ENCODE results near the gene AKAP6. TPM values are rescaled to one million over a fixed set of nuclear protein-coding genes. Genes with fewer than 3 reads are reported as not detected.
A peak's percentile ranks its signal among the peaks of the same experiment; 100 is the strongest.

The AKAP6 gene
- total RNA-seq, 1 donor from 2014 or later = 8.5 TPM

- H3K4me1 Mint-ChIP-seq = peaks cover 12% of the 10 kb centered on the region
- H3K27ac Mint-ChIP-seq = no peak overlapping the region
- TF ChIP-seq, protein P1, sequence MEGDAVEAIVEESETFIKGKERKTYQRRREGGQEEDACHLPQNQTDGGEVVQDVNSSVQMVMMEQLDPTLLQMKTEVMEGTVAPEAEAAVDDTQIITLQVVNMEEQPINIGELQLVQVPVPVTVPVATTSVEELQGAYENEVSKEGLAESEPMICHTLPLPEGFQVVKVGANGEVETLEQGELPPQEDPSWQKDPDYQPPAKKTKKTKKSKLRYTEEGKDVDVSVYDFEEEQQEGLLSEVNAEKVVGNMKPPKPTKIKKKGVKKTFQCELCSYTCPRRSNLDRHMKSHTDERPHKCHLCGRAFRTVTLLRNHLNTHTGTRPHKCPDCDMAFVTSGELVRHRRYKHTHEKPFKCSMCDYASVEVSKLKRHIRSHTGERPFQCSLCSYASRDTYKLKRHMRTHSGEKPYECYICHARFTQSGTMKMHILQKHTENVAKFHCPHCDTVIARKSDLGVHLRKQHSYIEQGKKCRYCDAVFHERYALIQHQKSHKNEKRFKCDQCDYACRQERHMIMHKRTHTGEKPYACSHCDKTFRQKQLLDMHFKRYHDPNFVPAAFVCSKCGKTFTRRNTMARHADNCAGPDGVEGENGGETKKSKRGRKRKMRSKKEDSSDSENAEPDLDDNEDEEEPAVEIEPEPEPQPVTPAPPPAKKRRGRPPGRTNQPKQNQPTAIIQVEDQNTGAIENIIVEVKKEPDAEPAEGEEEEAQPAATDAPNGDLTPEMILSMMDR (IDR thresholded peaks at IDR 0.05; ENCODE audit: unreplicated experiment) = no peak
- no peaks in the 10 kb centered on the region for H3K36me3 Mint-ChIP-seq
- H3K4me3 Mint-ChIP-seq = no peak overlapping the region
- H3K27me3 Mint-ChIP-seq (ENCODE audit: low read depth) = no peaks in the 10 kb centered on the region
- H3K9me3 Mint-ChIP-seq = peaks cover 9% of the 10 kb centered on the region
- DNase-seq (ENCODE audit: low spot score in 2 of 2, unreplicated experiment in 2 of 2) = no peak
Observed at GRCh38 chr14:32677129-32677780, 348.2 kb downstream of the AKAP6 start.

DNA sequence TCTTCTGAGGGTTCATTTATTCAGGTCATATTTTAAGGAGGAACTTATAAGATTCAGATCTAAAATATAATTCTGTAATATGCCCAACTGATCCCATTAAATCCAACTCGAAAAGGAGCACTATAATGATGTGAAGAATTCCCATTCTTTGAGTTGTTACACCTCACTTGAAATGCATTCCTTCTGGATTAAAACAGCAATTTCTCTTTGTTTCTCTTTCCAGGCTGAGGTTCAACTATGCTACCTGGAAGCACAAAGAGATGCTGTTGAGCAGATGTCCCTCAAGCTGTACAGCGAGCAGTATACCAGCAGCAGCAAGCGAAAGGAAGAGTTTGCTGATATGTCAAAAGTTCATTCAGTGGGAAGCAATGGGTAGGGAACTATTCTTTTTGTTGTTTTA, 349.0 kb downstream of the AKAP6 start:
- H3K36me3 Mint-ChIP-seq = no peaks in the 10 kb centered on the region
- no peaks in the 10 kb centered on the region for H3K27me3 Mint-ChIP-seq (ENCODE audit: low read depth)
- H3K27ac Mint-ChIP-seq = no peak overlapping the region
- H3K4me1 Mint-ChIP-seq = peaks cover 14% of the 10 kb centered on the region
- peaks cover 4% of the 10 kb centered on the region for H3K9me3 Mint-ChIP-seq
- H3K4me3 Mint-ChIP-seq = no peak overlapping the region
- TF ChIP-seq, protein P1 (IDR thresholded peaks at IDR 0.05; ENCODE audit: unreplicated experiment) = no peak
- no peak for DNase-seq (ENCODE audit: low spot score in 2 of 2, unreplicated experiment in 2 of 2)

GRCh38 chr14:32679927-32680612, 351.0 kb downstream of the AKAP6 start:
- DNase-seq (ENCODE audit: low spot score in 2 of 2, unreplicated experiment in 2 of 2) = no peak
- no peaks in the 10 kb centered on the region for H3K27me3 Mint-ChIP-seq (ENCODE audit: low read depth)
- H3K4me3 Mint-ChIP-seq = no peak overlapping the region
- peak overlapping the region; percentile 21 for H3K27ac Mint-ChIP-seq
- H3K4me1 Mint-ChIP-seq = peaks cover 14% of the 10 kb centered on the region
- TF ChIP-seq, protein P1 (IDR thresholded peaks at IDR 0.05; ENCODE audit: unreplicated experiment) = no peak
- no peaks in the 10 kb centered on the region for H3K36me3 Mint-ChIP-seq
- H3K9me3 Mint-ChIP-seq = no peaks in the 10 kb centered on the region

DNA sequence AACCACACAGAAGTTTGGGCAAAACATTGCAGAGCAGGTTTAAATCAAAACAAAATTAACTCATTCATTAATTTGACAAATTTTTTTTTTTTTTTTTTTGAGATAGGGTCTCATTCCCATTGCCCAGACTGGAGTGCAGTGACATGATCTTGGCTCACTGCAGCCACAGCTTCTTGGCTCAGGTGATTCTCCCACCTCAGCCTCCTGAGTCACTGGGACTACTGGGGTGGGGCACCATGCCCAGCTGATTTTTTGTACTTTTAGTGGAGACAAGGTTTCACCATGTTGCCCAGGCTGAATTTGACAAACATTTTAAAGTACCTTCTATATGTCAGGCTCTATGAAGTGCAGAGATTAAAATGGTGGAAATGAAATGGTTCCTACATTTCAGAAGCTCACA, 352.5 kb downstream of the AKAP6 start:
- Mint-ChIP-seq H3K4me3 (no peak overlapping the region), H3K36me3 (no peaks in the 10 kb centered on the region), H3K9me3 (no peaks in the 10 kb centered on the region), H3K4me1 (peaks cover 14% of the 10 kb centered on the region), H3K27ac (no peak overlapping the region), H3K27me3 (ENCODE audit: low read depth) (no peaks in the 10 kb centered on the region)
- no peak for DNase-seq (ENCODE audit: low spot score in 2 of 2, unreplicated experiment in 2 of 2)
- TF ChIP-seq, protein P1 (IDR thresholded peaks at IDR 0.05; ENCODE audit: unreplicated experiment) = no peak

- Mint-ChIP-seq H3K36me3 (no peaks in the 10 kb centered on the region), H3K27me3 (ENCODE audit: low read depth) (no peaks in the 10 kb centered on the region)
- TF ChIP-seq, protein P1 (IDR thresholded peaks at IDR 0.05; ENCODE audit: unreplicated experiment) = no peak
Observed at GRCh38 chr14:32682214-32682613, 353.1 kb downstream of the AKAP6 start.

More at GRCh38 chr14:32682214-32682613, 353.1 kb downstream of the AKAP6 start:
- DNase-seq (ENCODE audit: low spot score in 2 of 2, unreplicated experiment in 2 of 2) = no peak
- no peak overlapping the region for H3K27ac Mint-ChIP-seq
- H3K9me3 Mint-ChIP-seq = no peaks in the 10 kb centered on the region
- peaks cover 14% of the 10 kb centered on the region for H3K4me1 Mint-ChIP-seq
- no peak overlapping the region for H3K4me3 Mint-ChIP-seq

All from mesothelial cell of epicardium (in vitro differentiated cells).